Panc1 (cell line): Measurements from ENCODE around the gene PCBP2.

Experiments used
- CTCF ChIP-seq: fragments of 450-650 bp; IDR thresholded peaks from 2 replicates; pipeline ENCODE4 v1.5.1; 2017; ENCODE audit warnings: mild to moderate bottlenecking
- REST ChIP-seq, 2 experiments: IDR thresholded peaks; 2 replicates each; pipeline ENCODE4 v1.6.1; 2011 to 2012; ENCODE audit warnings: low read depth in 2 of 2, control low read depth in 1 of 2, low read length in 1 of 2, mild to moderate bottlenecking in 1 of 2, moderate library complexity in 1 of 2; ENCODE audit not compliant: insufficient read depth in 1 of 2
- SIN3A ChIP-seq: IDR thresholded peaks from 2 replicates; pipeline ENCODE4 v1.6.1; 2012; ENCODE audit warnings: low read depth, mild to moderate bottlenecking, low read length, moderate library complexity, borderline replicate concordance; ENCODE audit not compliant: insufficient read depth

DNA sequence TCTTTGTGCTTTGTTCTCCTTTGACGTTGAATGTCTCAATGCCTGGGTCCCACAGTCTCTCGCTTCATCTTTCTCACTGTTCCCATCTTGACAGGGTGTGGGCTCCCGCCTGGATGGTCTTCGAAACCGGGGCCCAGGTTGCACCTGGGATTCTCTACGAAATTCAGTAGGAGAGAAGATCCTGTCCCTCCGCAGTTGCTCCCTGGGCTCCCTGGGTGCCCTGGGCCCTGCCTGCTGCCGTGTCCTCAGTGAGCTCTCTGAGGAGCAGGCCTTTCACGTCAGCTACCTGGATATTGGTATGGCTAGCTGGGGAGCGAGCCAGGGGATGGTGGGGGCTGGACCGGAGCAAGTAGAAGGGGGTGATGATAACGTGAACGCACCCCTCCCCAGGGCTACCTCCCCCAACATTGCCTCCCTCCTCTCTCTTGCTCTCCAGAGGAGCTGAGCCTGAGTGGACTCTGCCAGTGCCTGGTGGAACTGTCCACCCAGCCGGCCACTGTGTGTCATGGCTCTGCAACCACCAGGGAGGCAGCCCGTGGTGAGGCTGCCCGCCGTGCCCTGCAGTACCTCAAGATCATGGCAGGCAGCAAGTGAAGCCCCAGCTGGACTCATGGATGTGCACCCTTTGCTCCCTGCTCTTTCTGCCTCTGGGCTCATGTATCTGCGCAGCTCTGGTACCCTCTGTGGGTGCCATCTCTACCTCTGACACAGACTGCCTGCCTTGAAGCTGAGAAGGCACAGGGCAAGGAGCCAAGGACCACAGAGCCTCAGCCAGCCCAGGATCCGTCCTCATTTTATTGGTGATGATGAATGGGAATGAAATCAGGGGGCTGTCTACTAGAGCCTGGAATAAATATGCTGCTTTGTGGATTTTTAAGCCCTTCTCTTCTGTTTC is 53.9 kb downstream of the PCBP2 start:
- TF ChIP-seq CTCF, result no peak
- no peak for TF ChIP-seq REST (IDR thresholded peaks at IDR 0.05; ENCODE audit: insufficient read depth in 1 of 2, low read depth in 2 of 2, low read length in 1 of 2)
- TF ChIP-seq SIN3A, result no peak
